Heart left ventricle (tissue), 16 donors: ENCODE results near the gene TACO1. TPM values are rescaled to one million over a fixed set of nuclear protein-coding genes. Genes with fewer than 3 reads are reported as not detected.

Source experiments
- ATAC-seq, 4 donors: fragments of 200-7000 bp; cut with Tn5 transposase; one replicate each; pipeline ENCODE4 v1.9.1; 2020 to 2022; ENCODE audit warnings: moderate library complexity in 4 of 4, mild to moderate bottlenecking in 3 of 4, moderate number of reproducible peaks in 1 of 4
- DNase-seq, 5 donors: peaks; one replicate each; pipeline ENCODE4 v3.0.0-alpha.2; 2020
- H3K27ac ChIP-seq, 12 donors: fragments of 200-600 bp; sonication (generic) in 4 of 12; one replicate each; pipeline versions ENCODE4 v1.5.0 to v1.8.0; 2016 to 2022; ENCODE audit warnings: mild to moderate bottlenecking in 2 of 12
- H3K27me3 ChIP-seq, 9 donors: fragments of 200-600 bp; sonication (generic) in 2 of 9; one replicate each; pipeline versions ENCODE4 v1.5.1 to v1.8.0; 2016 to 2022; ENCODE audit warnings: mild to moderate bottlenecking in 3 of 9
- H3K36me3 ChIP-seq, 9 donors: fragments of 200-600 bp; sonication (generic) in 2 of 9; one replicate each; pipeline versions ENCODE4 v1.5.0 to v1.8.0; 2018 to 2022; ENCODE audit warnings: mild to moderate bottlenecking in 2 of 9
- H3K4me1 ChIP-seq, 12 donors: fragments of 200-600 bp; sonication (generic) in 4 of 12; one replicate each; pipeline versions ENCODE4 v1.5.0 to v1.8.0; 2016 to 2022; ENCODE audit warnings: mild to moderate bottlenecking in 3 of 12
- H3K4me3 ChIP-seq, 12 donors: fragments of 200-600 bp; sonication (generic) in 4 of 12; one replicate each; pipeline versions ENCODE4 v1.5.0 to v1.8.0; 2017 to 2022; ENCODE audit warnings: mild to moderate bottlenecking in 9 of 12, moderate library complexity in 4 of 12
- H3K9me3 ChIP-seq, 12 donors: fragments of 200-600 bp; sonication (generic) in 4 of 12; one replicate each; pipeline versions ENCODE4 v1.5.0 to v1.8.0; 2016 to 2022; ENCODE audit warnings: mild to moderate bottlenecking in 1 of 12
- POLR2A ChIP-seq, 2 donors: fragments of 450-650 bp; IDR thresholded peaks; one replicate each; pipeline ENCODE4 v1.6.1; 2017; ENCODE audit warnings: antibody characterized with exemption in 2 of 2, mild to moderate bottlenecking in 2 of 2, moderate library complexity in 2 of 2
- WGBS, 4 donors: extraction: QIAGEN DNeasy Blood & Tissue Kit in 2 of 4; methylation state at CpG; one replicate each; pipeline versions ENCODE4 v1.1.5 to v1.1.7; 2013 to 2018; 5-methylcytosine and 5-hydroxymethylcytosine counted together
- intact Hi-C, 10 donors: fragments of 100-400 bp; cut with DNase I; formaldehyde crosslinking; loops; one replicate each; pipeline versions ENCODE4 v1.11.1 to v1.14.2; 2022
- polyA plus RNA-seq, 2 donors: library from polyadenylated mRNA; stranded (reverse); fragments of 200-250 nt; gene quantifications; one replicate each; pipeline ENCODE4 v1.2.3, GENCODE V29; 2013
- total RNA-seq, 9 donors: library from RNA; depleted of rRNA in 2 of 9; stranded (reverse); fragments of >200 nt in 2 of 9; fragmentation: NEBNext Ultra II Directional in 3 of 9; extraction: Animal tissue kit (Norgen Biotek cat#: 25700) in 3 of 9; gene quantifications; one replicate each; pipeline versions ENCODE4 v1.1.0 to v1.2.4, GENCODE V29; 2016 to 2023
- TF ChIP-seq, protein P1 (sequence below), 12 donors: fragments of 200-600 bp; sonication (generic) in 4 of 12; IDR thresholded peaks; one replicate each; pipeline versions ENCODE4 v1.5.0 to v1.8.0; 2018 to 2022; ENCODE audit warnings: antibody characterized with exemption in 12 of 12, mild to moderate bottlenecking in 5 of 12
- donor health status: ischemic (EF 13 %, LVEDD 7.1; RV severe dilation, severe dysfunction).
- donor health status: healthy with polysubstance abuse.
- donor health status: DM: no; HTN: yes; CAD: no.
- donor health status: DM: no; HTN: no; CAD: no.
- donor health status: ischemic (EF 25% LVEDD 6.9; RV normal size, moderate dysfunction).
- donor health status: ischemic (EF 25% LVEDD 5.7; RV mildly dilated, moderate dysfunction).
- donor health status: healthy.
- donor health status: DM: yes; HTN: yes; CAD: no.
- donor health status: ischemic (EF 35%, LVEDD 5.7; RV mildly dilated, moderate dysfunction).
- donor health status: nonischemic (EF 11% LVEDD 7.7; RV severe dilation, severe dysfunction).
- donor health status: DM: yes; HTN: yes; CAD: no.
- donor health status: PGD.
- donor health status: ischemic (EF 29% LVEDD 5.4; RV normal size, mild dysfunction).
- donor health status: nonischemic (EF 23%, LVEDD 6.1; RV moderate dilation, normal function).

TACO1 gene
- total and polyA plus RNA-seq, 11 donors, result 23.0 to 54.9 (median 44.7) TPM

DNA sequence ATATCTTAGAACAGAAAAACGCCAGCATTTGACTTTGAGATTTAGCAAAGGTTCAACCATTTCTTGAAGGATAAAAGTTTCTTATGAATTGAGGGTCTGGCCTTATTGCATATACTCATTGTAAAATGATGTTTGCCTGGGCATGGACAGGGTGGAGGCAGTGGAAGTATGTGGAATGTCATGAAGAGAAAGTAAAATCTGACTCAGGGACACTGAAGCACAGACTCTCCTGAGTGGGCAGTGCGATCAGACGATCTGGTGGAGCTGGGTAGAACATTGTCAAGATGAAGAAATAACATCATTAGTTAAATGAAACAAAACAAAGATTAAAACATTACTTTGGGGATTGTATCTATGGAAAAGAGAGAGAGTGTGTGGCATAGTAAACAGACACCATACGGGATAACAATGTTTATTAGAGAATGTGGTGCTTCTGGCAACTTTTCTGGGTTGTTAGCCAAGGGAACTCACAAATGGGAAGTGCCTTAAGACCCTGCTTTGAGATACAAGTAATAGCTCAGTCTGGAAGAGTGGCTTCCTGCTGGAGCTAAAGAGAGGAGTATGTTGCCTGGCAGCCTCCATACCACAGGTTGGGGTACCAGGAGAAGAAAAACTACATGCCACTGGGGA, 26.0 kb downstream of the TACO1 start:
- DNase-seq (no peak), ATAC-seq (no peak)
- no peaks in the 10 kb centered on the region for H3K9me3 ChIP-seq
- H3K4me1 ChIP-seq, result peaks cover 6 to 83% (median 67%) of the 10 kb centered on the region in 12 donors
- no peak for TF ChIP-seq POLR2A (IDR thresholded peaks at IDR 0.05)
- TF ChIP-seq, protein P1, sequence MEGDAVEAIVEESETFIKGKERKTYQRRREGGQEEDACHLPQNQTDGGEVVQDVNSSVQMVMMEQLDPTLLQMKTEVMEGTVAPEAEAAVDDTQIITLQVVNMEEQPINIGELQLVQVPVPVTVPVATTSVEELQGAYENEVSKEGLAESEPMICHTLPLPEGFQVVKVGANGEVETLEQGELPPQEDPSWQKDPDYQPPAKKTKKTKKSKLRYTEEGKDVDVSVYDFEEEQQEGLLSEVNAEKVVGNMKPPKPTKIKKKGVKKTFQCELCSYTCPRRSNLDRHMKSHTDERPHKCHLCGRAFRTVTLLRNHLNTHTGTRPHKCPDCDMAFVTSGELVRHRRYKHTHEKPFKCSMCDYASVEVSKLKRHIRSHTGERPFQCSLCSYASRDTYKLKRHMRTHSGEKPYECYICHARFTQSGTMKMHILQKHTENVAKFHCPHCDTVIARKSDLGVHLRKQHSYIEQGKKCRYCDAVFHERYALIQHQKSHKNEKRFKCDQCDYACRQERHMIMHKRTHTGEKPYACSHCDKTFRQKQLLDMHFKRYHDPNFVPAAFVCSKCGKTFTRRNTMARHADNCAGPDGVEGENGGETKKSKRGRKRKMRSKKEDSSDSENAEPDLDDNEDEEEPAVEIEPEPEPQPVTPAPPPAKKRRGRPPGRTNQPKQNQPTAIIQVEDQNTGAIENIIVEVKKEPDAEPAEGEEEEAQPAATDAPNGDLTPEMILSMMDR (IDR thresholded peaks at IDR 0.05), result no peak
- 48 to 53% (median 51%) methylated on average over 4 of the region's 4 CpGs for WGBS, 4 donors
- H3K27me3 ChIP-seq, result no peaks in the 10 kb centered on the region
- intact Hi-C loops, result loop anchor here in 3 of 10 donors (5.0 to 10.0 kb wide), 3 partner anchors 46 to 71 kb away; no protein-coding TSS in a partner anchor
- no peak overlapping the region for H3K4me3 ChIP-seq
- peak overlapping the region in 8 of 12 donors; percentile 2 to 63 (median 40) for H3K27ac ChIP-seq
- peaks cover 0 to 15% (median 0%) of the 10 kb centered on the region in 9 donors for H3K36me3 ChIP-seq

DNA sequence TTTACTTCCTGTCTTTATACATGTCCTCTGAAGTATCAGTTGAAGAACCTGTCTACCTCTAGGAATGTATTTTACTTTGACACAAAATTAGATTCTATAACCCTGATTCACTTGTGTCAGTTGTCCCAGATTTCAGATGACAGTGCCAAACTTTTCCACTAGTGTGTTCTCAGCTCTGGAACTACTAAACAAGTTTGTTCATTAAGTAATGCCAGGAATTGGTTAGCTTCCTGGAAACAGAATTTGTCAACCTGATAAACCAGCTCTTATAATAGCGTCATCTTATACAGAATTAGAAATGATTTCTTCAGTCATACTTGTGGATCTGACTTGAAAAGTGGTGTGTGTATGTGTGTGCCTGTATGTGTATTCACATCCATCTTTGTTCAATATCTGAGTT, 28.9 kb downstream of the TACO1 start:
- Histone ChIP-seq H3K9me3 (no peaks in the 10 kb centered on the region), H3K36me3 (peaks cover 0 to 39% (median 25%) of the 10 kb centered on the region in 9 donors), H3K4me1 (peaks cover 10 to 98% (median 72%) of the 10 kb centered on the region in 12 donors), H3K27me3 (no peaks in the 10 kb centered on the region), H3K4me3 (no peak overlapping the region), H3K27ac (peak overlapping the region in 10 of 12 donors; percentile 13 to 93 (median 63))
- peak; percentile 53 to 75 (median 69) for ATAC-seq
- no peak for DNase-seq
- no peak for TF ChIP-seq POLR2A (IDR thresholded peaks at IDR 0.05)
- TF ChIP-seq, protein P1 (IDR thresholded peaks at IDR 0.05), result no peak
- intact Hi-C loops, result loop anchor here in 4 of 10 donors (5.0 to 10.0 kb wide), 3 partner anchors 43 to 68 kb away; no protein-coding TSS in a partner anchor
- 28 to 39% (median 34%) methylated on average over 1 of the region's 1 CpG for whole genome bisulfite sequencing, 4 donors

DNA sequence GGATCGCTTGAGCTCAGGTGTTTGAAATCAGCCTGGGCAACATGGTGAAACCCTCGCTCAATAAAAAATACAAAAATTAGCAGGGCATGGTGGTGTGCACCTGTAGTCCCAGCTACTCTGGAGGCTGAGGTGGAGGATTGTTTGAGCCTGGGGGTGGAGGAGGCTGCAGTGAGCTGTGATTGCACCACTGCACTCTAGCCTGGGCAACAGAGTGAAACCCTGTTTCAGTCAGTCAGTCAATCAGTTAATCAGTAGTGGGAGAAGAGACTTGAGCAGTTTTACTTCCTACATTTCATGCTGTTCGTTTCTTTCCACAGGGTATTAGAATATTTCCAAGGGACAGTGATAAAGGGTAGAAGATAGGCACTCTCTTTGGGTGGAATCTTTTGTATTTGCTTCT, 30.4 kb downstream of the TACO1 start:
- DNase-seq (no peak), ATAC-seq (no peak)
- Histone ChIP-seq H3K27me3 (no peaks in the 10 kb centered on the region), H3K27ac (peak overlapping the region in 6 of 12 donors; percentile 62 to 93 (median 66)), H3K4me3 (no peak overlapping the region), H3K4me1 (peaks cover 10 to 98% (median 72%) of the 10 kb centered on the region in 12 donors), H3K9me3 (no peaks in the 10 kb centered on the region), H3K36me3 (peaks cover 0 to 54% (median 40%) of the 10 kb centered on the region in 9 donors)
- intact Hi-C loops, result loop anchor here in 1 of 10 donors (10.0 kb wide), 1 partner anchor 64 kb away; no protein-coding TSS in a partner anchor
- TF ChIP-seq, protein P1 (IDR thresholded peaks at IDR 0.05), result no peak
- no peak for TF ChIP-seq POLR2A (IDR thresholded peaks at IDR 0.05)
- 77 to 87% (median 81%) methylated on average over 3 of the region's 3 CpGs for WGBS, 4 donors

DNA sequence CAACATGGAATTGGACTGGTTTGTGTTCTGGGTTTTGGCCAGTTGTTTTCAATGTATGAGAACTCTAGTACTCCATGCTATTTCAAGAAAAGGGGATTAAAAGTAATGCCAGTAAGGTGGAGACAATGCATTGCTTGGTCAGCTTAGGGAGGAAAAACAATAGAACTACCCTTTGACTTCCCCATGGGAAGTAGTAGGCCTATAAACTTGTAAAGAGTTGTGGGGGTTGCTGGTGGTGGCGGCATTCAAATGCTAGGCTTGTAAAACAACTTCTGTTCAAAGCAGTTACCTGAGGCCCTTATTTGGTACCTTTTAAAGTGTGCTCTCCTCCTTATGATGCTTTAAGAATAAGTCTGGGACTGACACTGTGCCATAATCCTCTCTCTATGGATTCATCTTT, 30.9 kb downstream of the TACO1 start:
- WGBS, 4 donors, result 82 to 96% (median 90%) methylated on average over 1 of the region's 1 CpG
- H3K36me3 ChIP-seq, result peaks cover 0 to 59% (median 45%) of the 10 kb centered on the region in 9 donors
- no peak for DNase-seq
- intact Hi-C loops, result loop anchor here in 1 of 10 donors (10.0 kb wide), 1 partner anchor 63 kb away; no protein-coding TSS in a partner anchor
- H3K27me3 ChIP-seq, result no peaks in the 10 kb centered on the region
- TF ChIP-seq, protein P1 (IDR thresholded peaks at IDR 0.05), result no peak
- TF ChIP-seq POLR2A (IDR thresholded peaks at IDR 0.05), result no peak
- no peaks in the 10 kb centered on the region for H3K9me3 ChIP-seq
- no peak overlapping the region for H3K4me3 ChIP-seq
- peaks cover 10 to 98% (median 70%) of the 10 kb centered on the region in 12 donors for H3K4me1 ChIP-seq
- H3K27ac ChIP-seq, result peak overlapping the region in 3 of 12 donors; percentile 62 to 93 (median 75)
- no peak for ATAC-seq
